ENCODE measurements around the gene EVX1.

The EVX1 gene

DNA sequence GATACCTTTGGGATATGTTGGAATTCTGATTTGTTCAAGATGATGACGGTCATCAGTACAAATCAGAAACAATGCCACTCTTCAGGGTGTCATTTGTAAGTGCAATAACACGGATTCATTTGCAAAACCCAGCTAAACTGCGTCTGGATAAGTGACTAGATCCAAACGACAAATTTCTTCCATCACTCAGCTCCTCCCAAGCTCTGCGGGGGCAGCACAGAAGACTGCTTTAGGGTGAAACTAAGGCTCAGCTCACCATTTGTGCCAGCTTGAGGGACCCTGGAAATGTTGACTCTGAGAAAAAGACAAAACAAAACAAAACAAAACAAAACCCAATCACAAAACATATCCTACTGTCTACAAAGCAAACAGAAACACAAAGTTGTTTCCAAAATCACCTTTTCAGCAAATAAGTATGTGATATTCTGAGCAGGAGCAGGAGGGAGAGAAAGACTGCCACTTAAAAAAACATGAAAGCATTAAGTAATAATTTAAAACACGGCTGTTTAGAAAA lies 8.0 kb downstream of the EVX1 start:
- DNase-seq: no peak

DNA sequence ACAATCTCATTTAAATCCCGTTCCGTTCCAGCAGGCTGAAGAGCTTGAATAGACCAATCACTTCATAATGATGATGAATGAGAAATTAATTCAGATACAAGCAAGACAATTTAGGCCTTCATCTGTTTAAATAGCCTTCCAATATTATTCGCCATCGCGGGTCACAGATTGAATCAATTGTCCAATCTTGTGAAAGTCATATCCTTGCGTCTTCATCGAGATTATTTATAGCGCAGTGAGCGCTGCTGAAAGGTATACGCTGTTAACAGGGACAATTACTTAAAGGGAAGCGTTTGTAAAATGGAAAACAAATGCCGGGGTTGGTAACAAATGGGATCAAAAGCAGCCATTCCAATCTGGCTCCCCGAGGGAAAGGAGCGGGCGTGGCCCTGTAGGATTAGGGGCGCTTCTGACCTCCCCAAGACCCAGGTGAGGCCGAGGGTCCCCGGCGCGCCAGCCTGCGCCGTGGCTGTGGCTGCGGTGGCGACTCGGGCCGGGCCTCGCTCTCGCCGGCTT lies 8.6 kb downstream of the EVX1 start:
- no peak for DNase-seq

DNA sequence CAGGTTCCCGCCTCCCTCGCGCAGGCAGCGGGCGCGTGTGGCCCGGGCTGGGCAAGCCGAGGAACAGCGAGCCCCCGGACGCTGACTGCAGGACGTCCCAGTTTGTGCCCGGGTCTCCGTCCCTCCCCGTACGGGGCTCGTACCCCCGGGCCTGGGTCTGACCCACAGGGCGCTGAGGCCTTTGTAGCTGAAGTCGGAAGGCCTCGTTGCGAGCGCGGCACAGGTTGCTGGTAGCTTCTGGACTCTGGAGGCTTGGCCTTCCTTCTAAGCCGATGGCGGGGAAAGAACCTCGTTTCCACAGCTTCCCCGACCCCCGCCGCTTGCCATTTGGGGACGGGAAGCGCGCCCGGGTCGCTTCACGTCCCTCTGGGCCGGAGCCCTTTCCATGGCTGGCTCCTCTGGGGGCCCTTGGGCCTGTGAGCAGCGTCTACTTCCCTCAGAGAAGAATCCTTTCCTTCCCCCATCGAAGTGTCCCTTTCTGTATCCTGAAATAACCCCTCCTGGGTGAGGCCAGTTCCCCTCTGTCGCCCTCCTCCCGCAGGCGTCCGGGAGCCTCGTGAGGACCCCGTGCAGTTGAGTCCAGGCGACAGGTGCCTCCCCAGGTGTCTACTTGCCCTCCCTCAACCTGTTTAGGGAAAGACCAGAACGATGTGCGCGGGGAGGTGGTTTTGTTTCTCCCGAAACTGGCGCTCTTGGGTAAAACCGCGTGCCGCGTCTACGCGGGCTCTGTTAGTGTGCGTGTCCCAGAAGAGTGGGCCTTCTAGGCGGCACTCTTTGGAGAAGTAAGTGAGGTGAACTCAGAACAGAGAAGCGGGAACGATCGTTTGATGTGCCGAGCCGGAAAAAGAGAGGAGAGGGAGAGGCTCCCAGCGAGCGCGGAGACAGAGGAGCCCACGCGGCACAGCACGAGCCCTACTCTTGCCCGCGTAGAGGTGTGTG lies 9.3 kb downstream of the EVX1 start:
- no peak for DNase-seq

DNA sequence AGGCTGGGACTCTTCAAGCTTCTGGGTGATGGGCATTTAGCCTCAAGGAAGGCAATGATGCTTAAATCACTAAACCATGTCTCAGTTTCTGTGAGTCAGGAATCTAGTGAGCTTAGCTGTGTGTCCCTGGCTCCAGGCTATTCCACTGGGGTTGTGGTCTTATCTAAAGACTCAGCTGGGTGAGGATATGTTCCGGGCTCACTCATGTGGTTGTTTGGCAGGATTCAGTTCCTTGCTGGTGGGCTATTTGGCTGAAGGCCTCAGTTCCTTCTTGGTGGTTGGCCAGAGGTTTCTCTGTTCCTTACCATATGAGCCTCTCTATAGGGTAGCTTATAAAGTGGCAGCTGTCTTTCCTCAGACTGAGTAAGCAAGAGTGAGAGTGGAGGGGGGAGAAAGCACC lies 12.0 kb downstream of the EVX1 start:
- no peak for DNase-seq

DNA sequence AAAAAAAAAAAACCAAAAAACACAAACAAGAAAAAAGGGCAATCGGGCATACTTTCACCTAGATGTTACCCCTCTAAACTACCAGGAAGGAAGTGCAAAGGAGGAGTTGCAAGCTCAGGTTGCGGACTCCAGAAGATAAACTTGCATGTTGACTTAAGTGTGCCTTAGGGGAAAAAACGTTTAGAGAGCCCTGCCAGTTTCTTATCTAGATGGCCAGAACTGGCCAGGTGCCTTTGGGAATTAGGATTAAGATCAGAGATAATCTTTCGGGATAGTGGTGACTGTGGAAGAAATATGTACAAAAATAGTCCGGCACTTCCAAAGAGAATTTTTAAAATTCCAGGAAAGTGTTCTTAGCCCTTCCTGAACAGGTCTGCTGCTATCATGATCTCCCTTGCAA lies 17.6 kb downstream of the EVX1 start:
- DNase-seq: no peak

DNA sequence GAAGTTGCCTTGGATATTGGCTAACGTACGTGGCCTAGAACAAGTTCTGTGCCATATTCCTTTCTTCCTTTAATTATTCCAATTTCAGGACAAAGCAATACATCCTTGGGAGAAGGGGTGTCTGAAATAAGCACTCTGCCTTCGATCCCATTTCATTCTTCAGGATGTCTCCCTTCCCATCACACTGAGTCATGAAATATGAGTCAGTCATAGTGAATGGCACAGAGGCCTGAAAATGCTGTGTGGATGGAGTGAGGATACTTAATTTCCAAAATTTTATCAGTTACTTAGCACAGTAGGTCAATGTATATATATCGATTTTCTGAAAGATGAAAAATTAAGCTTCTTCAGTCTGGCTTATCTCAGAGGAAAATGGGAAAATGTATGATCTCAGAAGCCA lies 19.5 kb downstream of the EVX1 start:
- no peak for DNase-seq

DNA sequence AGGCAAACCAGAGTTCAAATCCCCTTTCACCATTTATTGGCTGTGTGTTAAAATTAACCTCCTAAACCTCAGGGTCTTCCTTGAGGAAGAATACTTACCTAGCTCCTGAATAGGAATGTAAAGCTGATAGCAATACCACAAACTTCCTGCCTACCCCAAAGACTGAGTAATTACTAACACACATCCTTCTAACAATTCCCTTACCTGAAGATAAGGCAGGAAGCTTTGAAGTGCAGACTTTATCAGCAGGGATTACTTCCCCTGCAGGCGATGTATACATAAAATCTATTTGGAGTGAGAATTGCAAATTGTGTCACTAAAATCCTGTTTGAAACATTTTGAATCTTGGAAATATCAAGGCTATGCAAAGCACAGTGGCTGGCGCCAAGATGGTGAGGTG lies 21.2 kb downstream of the EVX1 start:
- no peak for DNase-seq

DNA sequence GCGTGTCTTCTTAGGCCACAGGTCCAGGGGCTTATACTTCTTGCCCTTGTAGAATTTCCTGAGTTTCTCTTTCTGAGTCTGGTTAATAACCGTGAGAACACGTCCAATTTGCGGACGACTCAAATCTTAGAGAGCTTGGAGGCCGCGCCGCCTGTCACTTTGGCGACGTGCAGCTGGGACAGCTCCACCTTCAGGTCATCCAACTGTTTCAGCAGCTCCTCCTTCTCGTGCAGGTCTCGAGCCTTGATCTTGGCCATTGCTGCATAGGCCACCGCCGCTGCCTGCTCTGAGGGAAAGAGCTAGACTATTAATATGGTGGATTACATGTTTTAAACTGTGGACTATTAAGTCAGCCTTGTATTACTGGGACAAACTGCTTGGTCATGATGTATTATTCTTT lies 26.9 kb downstream of the EVX1 start:
- DNase-seq: no peak

DNA sequence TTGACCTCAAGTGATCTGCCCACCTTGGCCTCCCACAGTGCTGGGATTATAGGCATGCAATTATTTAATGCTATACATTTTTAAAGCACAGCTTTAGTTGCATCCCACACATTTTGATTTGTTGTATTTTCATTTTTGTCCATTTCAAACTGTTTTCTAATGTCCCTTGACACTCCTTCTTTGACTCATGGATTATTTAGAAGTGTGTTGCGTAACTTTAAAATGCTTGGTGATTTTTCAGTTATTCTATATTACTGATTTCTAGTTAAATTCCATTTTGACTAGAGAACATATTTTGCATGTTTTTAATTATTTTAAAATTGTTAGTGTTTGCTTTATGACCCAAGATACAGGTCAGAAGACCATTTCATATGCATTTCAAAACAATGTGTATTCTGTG lies 28.8 kb downstream of the EVX1 start:
- DNase-seq: no peak

DNA sequence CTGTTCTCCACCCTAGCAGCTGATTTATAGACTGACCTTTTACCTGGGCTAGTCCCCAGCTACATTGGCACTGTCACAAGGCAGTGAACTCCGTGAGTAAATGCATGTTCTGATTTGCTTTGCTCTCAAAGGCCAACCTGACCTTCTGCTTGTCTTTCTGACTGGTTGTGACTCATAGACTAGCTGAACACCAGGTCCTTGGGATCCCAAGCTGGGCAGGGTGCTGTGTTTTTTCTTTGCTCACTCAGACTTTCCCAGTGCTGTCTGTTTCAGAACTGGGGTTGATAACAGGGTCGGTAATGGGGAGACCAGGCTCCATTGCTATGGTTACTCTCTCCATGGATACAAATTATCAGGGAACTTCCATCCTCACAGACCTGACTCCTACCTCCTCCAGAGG lies 35.0 kb downstream of the EVX1 start:
- no peak for DNase-seq

DNA sequence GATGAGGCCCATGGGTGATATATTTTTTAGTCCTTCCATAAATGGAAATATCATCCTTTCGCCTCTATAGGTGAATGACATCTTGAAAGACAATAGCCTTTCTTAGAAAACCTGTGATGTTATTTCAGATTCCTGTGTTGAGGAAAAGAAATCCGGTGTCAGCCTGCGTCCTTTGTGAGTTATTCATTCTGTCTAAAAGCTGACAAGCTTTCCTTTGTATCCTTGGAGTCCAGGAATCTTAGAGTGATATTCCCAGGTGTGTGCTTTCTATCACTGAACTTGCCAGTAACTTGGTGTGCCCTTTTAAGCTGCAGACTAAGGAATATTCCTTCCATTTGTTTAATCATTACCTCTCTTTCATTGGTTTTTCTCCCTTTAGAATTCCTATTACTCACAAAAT lies 41.0 kb downstream of the EVX1 start:
- no peak for DNase-seq

DNA sequence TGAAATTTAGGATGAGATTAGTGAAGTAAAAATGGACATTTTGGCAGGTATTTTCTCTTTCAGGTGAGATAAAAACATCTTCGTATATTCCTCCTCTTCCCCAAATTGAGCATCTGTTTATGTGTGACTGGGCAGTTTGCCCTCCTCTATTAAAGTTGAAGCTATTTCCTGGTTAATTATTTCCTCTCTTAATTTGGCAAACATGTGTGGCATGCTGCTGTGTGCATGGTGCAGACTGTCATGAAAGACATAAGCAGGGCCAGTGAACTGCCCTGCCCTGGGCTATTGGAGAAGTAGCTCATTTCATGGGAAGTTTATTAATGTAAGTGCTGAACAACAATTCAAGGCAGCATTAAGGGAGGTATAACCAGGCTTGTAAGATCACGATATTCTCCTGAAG lies 52.6 kb downstream of the EVX1 start:
- DNase-seq: no peak

DNA sequence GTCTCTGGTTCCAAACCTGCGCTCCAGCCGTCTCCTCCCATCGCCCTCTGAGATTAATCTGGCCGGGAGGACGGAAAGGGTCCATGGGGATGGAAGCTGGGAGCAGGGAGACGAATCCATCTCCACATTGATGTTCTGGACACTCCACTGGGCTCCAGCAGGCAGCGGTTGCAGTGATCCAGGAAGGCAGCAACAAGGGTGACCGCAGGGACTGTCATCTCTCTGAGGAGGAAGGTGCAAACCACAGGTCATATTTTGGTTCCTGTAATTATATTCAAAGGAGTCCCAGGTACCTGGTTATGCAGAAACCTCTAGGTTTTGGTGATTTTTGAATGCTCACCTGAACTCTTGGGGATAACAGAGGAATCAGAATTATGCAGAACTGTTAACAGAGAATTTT lies 54.8 kb downstream of the EVX1 start:
- no peak for DNase-seq

Data from SIG-M5 (cell line).